Right lobe of liver (tissue), 4 donors: ENCODE data around the gene SLC13A3.

Experiments
- POLR2A ChIP-seq: fragments of 450-650 bp; IDR thresholded peaks from one replicate; pipeline ENCODE4 v1.6.1; 2017; ENCODE audit warnings: antibody characterized with exemption, mild to moderate bottlenecking
- TF ChIP-seq, protein P1 (sequence below), 4 donors: fragments of 200-600 bp in 3 of 4; fragments of 450-650 bp in 1 of 4; IDR thresholded peaks; one replicate each; pipeline versions ENCODE4 v1.5.1 to v1.8.0; 2016 to 2022; ENCODE audit warnings: antibody characterized with exemption in 4 of 4, mild to moderate bottlenecking in 2 of 4
- donor health status: DM: no; HTN: no; CAD: no.
- donor health status: DM: no; HTN: no; CAD: no.
- donor health status: DM: no; HTN: yes; CAD: no.

DNA sequence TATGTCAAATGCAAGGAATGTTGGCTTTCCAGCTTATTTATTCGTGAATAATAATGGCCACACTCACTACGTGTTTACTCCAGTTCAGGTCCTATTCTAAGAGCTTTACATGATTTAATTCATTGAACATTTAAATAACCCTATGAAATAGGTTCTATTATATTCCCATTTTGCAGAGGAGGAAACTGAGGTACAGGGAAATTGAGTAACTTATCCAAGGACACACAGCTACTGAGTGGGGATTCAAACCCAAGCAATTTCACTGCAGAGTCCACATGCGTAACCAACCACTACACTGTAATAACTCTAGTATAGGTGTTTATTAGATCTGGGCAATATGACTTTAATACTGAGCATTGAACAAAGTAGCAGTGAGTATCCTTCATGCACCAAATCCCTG lies 12.3 kb upstream of the SLC13A3 start:
- TF ChIP-seq, protein P1, sequence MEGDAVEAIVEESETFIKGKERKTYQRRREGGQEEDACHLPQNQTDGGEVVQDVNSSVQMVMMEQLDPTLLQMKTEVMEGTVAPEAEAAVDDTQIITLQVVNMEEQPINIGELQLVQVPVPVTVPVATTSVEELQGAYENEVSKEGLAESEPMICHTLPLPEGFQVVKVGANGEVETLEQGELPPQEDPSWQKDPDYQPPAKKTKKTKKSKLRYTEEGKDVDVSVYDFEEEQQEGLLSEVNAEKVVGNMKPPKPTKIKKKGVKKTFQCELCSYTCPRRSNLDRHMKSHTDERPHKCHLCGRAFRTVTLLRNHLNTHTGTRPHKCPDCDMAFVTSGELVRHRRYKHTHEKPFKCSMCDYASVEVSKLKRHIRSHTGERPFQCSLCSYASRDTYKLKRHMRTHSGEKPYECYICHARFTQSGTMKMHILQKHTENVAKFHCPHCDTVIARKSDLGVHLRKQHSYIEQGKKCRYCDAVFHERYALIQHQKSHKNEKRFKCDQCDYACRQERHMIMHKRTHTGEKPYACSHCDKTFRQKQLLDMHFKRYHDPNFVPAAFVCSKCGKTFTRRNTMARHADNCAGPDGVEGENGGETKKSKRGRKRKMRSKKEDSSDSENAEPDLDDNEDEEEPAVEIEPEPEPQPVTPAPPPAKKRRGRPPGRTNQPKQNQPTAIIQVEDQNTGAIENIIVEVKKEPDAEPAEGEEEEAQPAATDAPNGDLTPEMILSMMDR (IDR thresholded peaks at IDR 0.05), result no peak
- no peak for TF ChIP-seq POLR2A
